Measurements from ENCODE around the gene TRAPPC11. TPM values are rescaled to one million over a fixed set of nuclear protein-coding genes. Genes with fewer than 3 reads are reported as not detected.

Gene TRAPPC11
- total RNA-seq, 1 experiment from 2014 or later = 32.2 TPM

GRCh38 chr4:183747380-183747779 lies 88.3 kb downstream of the TRAPPC11 start:
- H3K36me3 Mint-ChIP-seq (ENCODE audit: insufficient read depth in 1 of 3, low read depth in 3 of 3) = peaks cover 5 to 11% (median 9%) of the 10 kb centered on the region in 3 experiments; a peak in 6 of 7 replicates

More at GRCh38 chr4:183747380-183747779, 88.3 kb downstream of the TRAPPC11 start:
- Histone ChIP-seq H3K18ac (ENCODE audit: insufficient read length, low read depth, low read length) (no peak overlapping the region), H2AFZ (ENCODE audit: low read length) (no peak overlapping the region), H4K20me1 (ENCODE audit: control insufficient read depth, insufficient read depth, insufficient read length) (no peaks in the 10 kb centered on the region), H3T11ph (ENCODE audit: low read length) (no peak overlapping the region), H3K79me2 (ENCODE audit: insufficient read depth, low read length) (no peaks in the 10 kb centered on the region), H4K8ac (replicated peaks; ENCODE audit: insufficient read length, low read depth, low read length) (no peak overlapping the region), H3K23ac (ENCODE audit: insufficient read length, low read depth, low read length) (no peak overlapping the region), H3K4ac (ENCODE audit: low read depth, low read length) (no peak overlapping the region), H2BK5ac (ENCODE audit: insufficient read length, low read length) (no peak overlapping the region), H3K9ac (ENCODE audit: extremely low read depth, insufficient read length, low read length) (no peak overlapping the region), H4K91ac (ENCODE audit: insufficient read length, low read depth, low read length) (no peak overlapping the region), H4K5ac (ENCODE audit: insufficient read length, low read depth, low read length) (no peak overlapping the region), H3K4me1 (ENCODE audit: insufficient read depth, low read length) (no peaks in the 10 kb centered on the region), H3K79me1 (ENCODE audit: insufficient read depth, low read depth, low read length, poor library complexity, severe bottlenecking) (no peaks in the 10 kb centered on the region), H3K4me2 (ENCODE audit: insufficient read depth, insufficient read length, low read length) (no peak overlapping the region), H3K14ac (ENCODE audit: insufficient read depth, low read length) (no peak overlapping the region), H2BK12ac (ENCODE audit: insufficient read length, low read depth, low read length) (no peak overlapping the region), H3K56ac (ENCODE audit: insufficient read length, low read depth, low read length) (no peak overlapping the region), H2AK5ac (ENCODE audit: insufficient read length, low read length) (no peak overlapping the region), H3K9me3 (ENCODE audit: control insufficient read depth, low read depth, low read length) (no peaks in the 10 kb centered on the region), H3K23me2 (ENCODE audit: insufficient read length, low read depth, low read length, poor library complexity, severe bottlenecking) (no peaks in the 10 kb centered on the region), H2BK120ac (ENCODE audit: low read depth, low read length, poor library complexity, severe bottlenecking) (no peak overlapping the region), H3K27me3 (ENCODE audit: insufficient read depth, low read length) (no peaks in the 10 kb centered on the region), H2BK15ac (ENCODE audit: low read depth, low read length) (no peak overlapping the region), H2BK20ac (ENCODE audit: low read depth, low read length, poor library complexity, severe bottlenecking) (no peak overlapping the region), H3K27ac (ENCODE audit: insufficient read length, low read depth, low read length) (no peak overlapping the region)
- no peak for DNase-seq
- WGBS (ENCODE audit: extremely low coverage, insufficient read length, low lambda C conversion rate) = no CpG with 5 or more reads among the region's 2 CpGs
- Mint-ChIP-seq H3K27me3 (ENCODE audit: low read depth) (no peaks in the 10 kb centered on the region), H3K4me1 (peaks cover 7 to 9% of the 10 kb centered on the region in 2 experiments; a peak in 3 of 4 replicates), H3K27ac (no peak overlapping the region), H3K9me3 (peaks cover 12 to 24% of the 10 kb centered on the region in 2 experiments), H3K4me3 (no peak overlapping the region; a peak in 1 of 5 replicates)
- TF ChIP-seq CTCF (conservative IDR thresholded peaks at IDR 0.05) = no peak

Measured in H9 (cell line).